Hepatocyte (in vitro differentiated cells): Measurements from ENCODE around the gene MYBPC1. TPM values are rescaled to one million over a fixed set of nuclear protein-coding genes. Genes with fewer than 3 reads are reported as not detected.
"Not testable (repeated sequence)": the region's sequence is repeated elsewhere in the genome, so short reads cannot be mapped to it uniquely, and the experiment has no call there.

Experiments used
- DNase-seq: peaks from one replicate; pipeline ENCODE4 v3.0.0-alpha.2; 2016; ENCODE audit warnings: low spot score
- H2AFZ ChIP-seq: fragments of 200-600 bp; sonication (generic); 2 replicates; pipeline ENCODE4 v1.6.0; 2016; ENCODE audit warnings: antibody characterized with exemption, mild to moderate bottlenecking
- H3K27ac ChIP-seq: fragments of 200-600 bp; sonication (generic); 2 replicates; pipeline ENCODE4 v1.5.1; 2016; ENCODE audit warnings: mild to moderate bottlenecking
- H3K27me3 ChIP-seq: fragments of 200-600 bp; sonication (generic); 2 replicates; pipeline ENCODE4 v1.6.1; 2016
- H3K36me3 ChIP-seq: fragments of 200-600 bp; sonication (generic); replicated peaks from 2 replicates; pipeline ENCODE4 v1.5.1; 2016; ENCODE audit warnings: low read depth; ENCODE audit not compliant: insufficient read depth
- H3K4me1 ChIP-seq: fragments of 200-600 bp; sonication (generic); 2 replicates; pipeline ENCODE4 v1.5.1; 2016; ENCODE audit warnings: mild to moderate bottlenecking, moderate library complexity; ENCODE audit not compliant: insufficient read depth
- H3K4me2 ChIP-seq: fragments of 200-600 bp; sonication (generic); 2 replicates; pipeline ENCODE4 v1.6.0; 2016
- H3K4me3 ChIP-seq: fragments of 200-600 bp; sonication (generic); 2 replicates; pipeline ENCODE4 v1.5.1; 2016; ENCODE audit warnings: mild to moderate bottlenecking
- H3K79me2 ChIP-seq: fragments of 200-600 bp; sonication (generic); 2 replicates; pipeline ENCODE4 v1.6.0; 2017; ENCODE audit warnings: mild to moderate bottlenecking
- H3K9me2 ChIP-seq: fragments of 200-600 bp; sonication (generic); replicated peaks from 2 replicates; pipeline ENCODE4 v1.6.0; 2017; ENCODE audit warnings: mild to moderate bottlenecking; ENCODE audit not compliant: insufficient read depth
- H3K9me3 ChIP-seq: fragments of 200-600 bp; sonication (generic); 2 replicates; pipeline ENCODE4 v1.5.1; 2016; ENCODE audit warnings: low read depth, mild to moderate bottlenecking
- H4K20me1 ChIP-seq: fragments of 200-600 bp; sonication (generic); 2 replicates; pipeline ENCODE4 v1.6.0; 2016; ENCODE audit warnings: mild to moderate bottlenecking; ENCODE audit not compliant: insufficient read depth, poor library complexity, severe bottlenecking
- CTCF ChIP-seq: fragments of 200-600 bp; sonication (generic); IDR thresholded peaks from 2 replicates; pipeline ENCODE4 v1.5.1; 2016; ENCODE audit warnings: antibody characterized with exemption, mild to moderate bottlenecking; ENCODE audit not compliant: poor library complexity
- EZH2 ChIP-seq: fragments of 200-600 bp; sonication (generic); IDR thresholded peaks from 2 replicates; pipeline ENCODE4 v1.6.1; 2016; ENCODE audit warnings: antibody characterized with exemption, mild to moderate bottlenecking, borderline replicate concordance
- EZH2phosphoT487 ChIP-seq: fragments of 200-600 bp; sonication (generic); IDR thresholded peaks from one replicate; pipeline ENCODE4 v1.6.1; 2018; ENCODE audit warnings: antibody characterized with exemption, mild to moderate bottlenecking, low read depth, moderate library complexity; ENCODE audit not compliant: unreplicated experiment, severe bottlenecking
- WGBS: methylation state at CpG from one replicate; pipeline ENCODE4 v1.1.6; 2016; ENCODE audit warnings: low lambda C conversion rate; ENCODE audit errors: missing lambda C conversion rate; 5-methylcytosine and 5-hydroxymethylcytosine counted together
- polyA plus RNA-seq: library from polyadenylated mRNA; unstranded; fragments of >200 nt; fragmentation: Nextera tagmentation; extraction: Ambion mirVana; gene quantifications from 2 replicates; pipeline ENCODE4 v1.2.1, GENCODE V29; 2016
- total RNA-seq: library from RNA; depleted of rRNA; stranded (reverse); fragments of >200 nt; gene quantifications from 2 replicates; pipeline ENCODE4 v1.2.3, GENCODE V29; 2014

Gene MYBPC1
- total and polyA plus RNA-seq, 2 experiments from 2014 or later = 1.7 to 3.4 TPM

- no peak overlapping the region for H2AFZ ChIP-seq
- no peak for DNase-seq
Measured at GRCh38 chr12:101654442-101654841, 59.7 kb downstream of the MYBPC1 start.

GRCh38 chr12:101655393-101655792 lies 60.6 kb downstream of the MYBPC1 start:
- no peak for TF ChIP-seq CTCF
- no peak for TF ChIP-seq EZH2
- TF ChIP-seq EZH2phosphoT487 = no peak
- Histone ChIP-seq H3K36me3 (no peaks in the 10 kb centered on the region), H3K4me2 (no peak overlapping the region), H3K27ac (no peak overlapping the region), H3K9me3 (no peaks in the 10 kb centered on the region), H3K4me1 (no peaks in the 10 kb centered on the region), H3K9me2 (peaks cover 5% of the 10 kb centered on the region), H3K27me3 (no peaks in the 10 kb centered on the region), H2AFZ (no peak overlapping the region), H3K4me3 (no peak overlapping the region), H4K20me1 (no peaks in the 10 kb centered on the region), H3K79me2 (no peaks in the 10 kb centered on the region)
- no peak for DNase-seq
- WGBS = 44% methylated on average over 2 of the region's 2 CpGs

More at GRCh38 chr12:101654442-101654841, 59.7 kb downstream of the MYBPC1 start:
- Histone ChIP-seq H3K4me3 (no peak overlapping the region), H3K4me2 (no peak overlapping the region), H3K4me1 (no peaks in the 10 kb centered on the region), H3K79me2 (no peaks in the 10 kb centered on the region), H3K27me3 (no peaks in the 10 kb centered on the region), H3K9me2 (peaks cover 5% of the 10 kb centered on the region), H3K36me3 (no peaks in the 10 kb centered on the region), H3K27ac (no peak overlapping the region), H3K9me3 (no peaks in the 10 kb centered on the region), H4K20me1 (no peaks in the 10 kb centered on the region)
- WGBS = 93% methylated on average over 1 of the region's 1 CpG
- TF ChIP-seq EZH2phosphoT487 = no peak
- no peak for TF ChIP-seq EZH2
- TF ChIP-seq CTCF = no peak

GRCh38 chr12:101660662-101661061 lies 65.9 kb downstream of the MYBPC1 start:
- WGBS = 90% methylated on average over 2 of the region's 2 CpGs
- H3K9me3 ChIP-seq, H3K9me2 ChIP-seq, H3K27ac ChIP-seq, H2AFZ ChIP-seq, H3K4me3 ChIP-seq, H3K79me2 ChIP-seq, DNase-seq, H3K36me3 ChIP-seq, H3K4me1 ChIP-seq, H3K27me3 ChIP-seq, H3K4me2 ChIP-seq, H4K20me1 ChIP-seq: not testable (repeated sequence)

- no peaks in the 10 kb centered on the region for H3K27me3 ChIP-seq
- no peak overlapping the region for H3K27ac ChIP-seq
- TF ChIP-seq EZH2phosphoT487 (no peak), EZH2 (no peak), CTCF (no peak)
- H2AFZ ChIP-seq = no peak overlapping the region
- H3K9me2 ChIP-seq = no peaks in the 10 kb centered on the region
- no peaks in the 10 kb centered on the region for H3K79me2 ChIP-seq
- 82% methylated on average over 6 of the region's 6 CpGs for WGBS
- no peak overlapping the region for H3K4me2 ChIP-seq
- H3K9me3 ChIP-seq = no peaks in the 10 kb centered on the region
- H4K20me1 ChIP-seq = no peaks in the 10 kb centered on the region
- DNase-seq = no peak
- H3K36me3 ChIP-seq = no peaks in the 10 kb centered on the region
- H3K4me3 ChIP-seq = no peak overlapping the region
- H3K4me1 ChIP-seq = no peaks in the 10 kb centered on the region
Measured at GRCh38 chr12:101663298-101663697, 68.5 kb downstream of the MYBPC1 start.
